MCF 10A (cell line): ENCODE measurements around the gene PHC3. TPM values are rescaled to one million over a fixed set of nuclear protein-coding genes. Genes with fewer than 3 reads are reported as not detected.

Experiments used
- BruUV-seq: library from RNA; stranded (reverse); fragments of 400-500 nt; replicated peaks from 2 replicates; lab custom pipeline; 2021; lab: Mats Ljungman, UMichigan
- CTCF ChIA-PET: fragments of 300-600 bp; sonication (Branson Sonifier 250); formaldehyde crosslinking; extraction: SDS; loops from one replicate; lab custom pipeline; 2021; ENCODE audit warnings: antibody characterized with exemption, inconsistent platforms; lab: Yijun Ruan, JAX
- POLR2A ChIA-PET: fragments of 300-600, 350-650 bp; sonication (Branson Sonifier 250); formaldehyde crosslinking; extraction: SDS; loops from one replicate; lab custom pipeline; 2020; ENCODE audit warnings: antibody characterized with exemption, inconsistent platforms; lab: Yijun Ruan, JAX
- DNase-seq: peaks from one replicate; pipeline ENCODE4 v3.0.0-alpha.2; 2018; ENCODE audit not compliant: unreplicated experiment
- H3K27ac Mint-ChIP-seq: one replicate; pipeline ENCODE4 v1.8.0; 2022; ENCODE audit warnings: mild to moderate bottlenecking, low read depth, mixed read lengths; ENCODE audit not compliant: unreplicated experiment
- H3K27me3 Mint-ChIP-seq: one replicate; pipeline ENCODE4 v1.8.0; 2022; ENCODE audit warnings: mixed read lengths; ENCODE audit not compliant: insufficient read depth, unreplicated experiment
- H3K36me3 Mint-ChIP-seq: one replicate; pipeline ENCODE4 v1.8.0; 2022; ENCODE audit warnings: mild to moderate bottlenecking, moderate library complexity, mixed read lengths; ENCODE audit not compliant: insufficient read depth, unreplicated experiment
- H3K4me1 Mint-ChIP-seq: one replicate; pipeline ENCODE4 v1.8.0; 2022; ENCODE audit warnings: mixed read lengths; ENCODE audit not compliant: insufficient read depth, unreplicated experiment
- H3K4me3 Mint-ChIP-seq: one replicate; pipeline ENCODE4 v1.8.0; 2022; ENCODE audit warnings: mild to moderate bottlenecking, moderate library complexity, mixed read lengths; ENCODE audit not compliant: unreplicated experiment
- H3K9me3 Mint-ChIP-seq: one replicate; pipeline ENCODE4 v1.8.0; 2022; ENCODE audit warnings: mixed read lengths; ENCODE audit not compliant: unreplicated experiment
- intact Hi-C: fragments of 100-400 bp; cut with micrococcal nuclease; formaldehyde crosslinking; loops from 2 replicates; pipeline ENCODE4 v1.14.1; 2022
- total RNA-seq: library from RNA; stranded (reverse); gene quantifications from 2 replicates; pipeline ENCODE4 v1.2.3, GENCODE V29; 2022
- TF ChIP-seq, protein P1 (sequence below): fragments of 200-600 bp; IDR thresholded peaks from one replicate; pipeline ENCODE4 v1.8.0; 2022; ENCODE audit warnings: antibody characterized with exemption, mild to moderate bottlenecking; ENCODE audit not compliant: unreplicated experiment

Gene PHC3
- total RNA-seq, 1 experiment from 2014 or later, result 54.3 TPM

DNA sequence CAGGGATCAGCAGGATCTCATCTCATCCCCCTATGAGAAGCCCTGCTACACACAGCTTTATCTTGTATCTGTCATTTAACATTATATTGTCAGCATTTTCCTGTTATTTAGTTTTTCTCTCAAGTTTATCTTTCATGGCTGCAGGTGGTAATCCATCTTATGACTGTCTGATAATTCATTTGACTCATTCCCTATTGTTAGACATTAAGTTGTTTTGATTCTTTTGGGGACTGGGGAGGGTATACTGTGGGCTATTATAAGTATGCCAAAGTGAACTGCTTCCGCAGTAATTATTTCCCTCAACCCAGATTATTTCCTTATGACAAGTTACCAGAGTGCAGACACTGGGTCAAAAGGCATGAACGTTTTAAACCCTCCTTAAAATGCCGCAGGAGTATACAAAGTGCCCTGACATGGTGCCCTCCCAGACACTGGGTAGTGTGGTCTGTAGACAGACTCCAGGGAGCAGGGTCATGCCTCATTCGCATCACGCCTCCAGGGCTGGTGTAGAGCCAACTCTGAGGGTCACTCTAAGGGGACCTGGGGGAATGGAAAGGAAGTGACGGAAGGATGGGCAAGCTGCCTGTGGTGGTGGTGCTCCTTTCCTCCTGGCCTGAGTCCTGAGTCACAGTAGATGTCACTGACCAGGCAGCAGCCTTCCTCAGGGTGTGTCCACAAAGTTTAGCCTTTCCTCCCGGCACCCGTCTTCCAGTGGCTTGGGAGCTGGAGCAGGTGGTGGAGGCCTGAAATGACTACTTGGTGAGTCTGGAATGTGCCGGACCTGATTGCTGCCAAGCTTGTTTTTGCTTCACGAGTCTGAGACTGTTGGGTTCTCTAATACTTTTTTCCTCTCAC, 132.2 kb downstream of the PHC3 start:
- BruUV-seq, result no TSS peak
- Mint-ChIP-seq H3K4me3 (no peak overlapping the region), H3K9me3 (no peaks in the 10 kb centered on the region), H3K27me3 (no peaks in the 10 kb centered on the region), H3K4me1 (no peaks in the 10 kb centered on the region), H3K27ac (no peak overlapping the region), H3K36me3 (no peaks in the 10 kb centered on the region)
- intact Hi-C loops, result no loop called here
- ChIA-PET POLR2A (interaction anchor here (0.7 kb wide), 1 partner anchor 50 kb away, joined by 3 read pairs; no protein-coding TSS in a partner anchor), CTCF (interaction anchor here (0.9 kb wide), 1 partner anchor 10 kb away, joined by 4 read pairs; no protein-coding TSS in a partner anchor)
- TF ChIP-seq, protein P1, sequence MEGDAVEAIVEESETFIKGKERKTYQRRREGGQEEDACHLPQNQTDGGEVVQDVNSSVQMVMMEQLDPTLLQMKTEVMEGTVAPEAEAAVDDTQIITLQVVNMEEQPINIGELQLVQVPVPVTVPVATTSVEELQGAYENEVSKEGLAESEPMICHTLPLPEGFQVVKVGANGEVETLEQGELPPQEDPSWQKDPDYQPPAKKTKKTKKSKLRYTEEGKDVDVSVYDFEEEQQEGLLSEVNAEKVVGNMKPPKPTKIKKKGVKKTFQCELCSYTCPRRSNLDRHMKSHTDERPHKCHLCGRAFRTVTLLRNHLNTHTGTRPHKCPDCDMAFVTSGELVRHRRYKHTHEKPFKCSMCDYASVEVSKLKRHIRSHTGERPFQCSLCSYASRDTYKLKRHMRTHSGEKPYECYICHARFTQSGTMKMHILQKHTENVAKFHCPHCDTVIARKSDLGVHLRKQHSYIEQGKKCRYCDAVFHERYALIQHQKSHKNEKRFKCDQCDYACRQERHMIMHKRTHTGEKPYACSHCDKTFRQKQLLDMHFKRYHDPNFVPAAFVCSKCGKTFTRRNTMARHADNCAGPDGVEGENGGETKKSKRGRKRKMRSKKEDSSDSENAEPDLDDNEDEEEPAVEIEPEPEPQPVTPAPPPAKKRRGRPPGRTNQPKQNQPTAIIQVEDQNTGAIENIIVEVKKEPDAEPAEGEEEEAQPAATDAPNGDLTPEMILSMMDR, result no peak
- DNase-seq, result no peak

DNA sequence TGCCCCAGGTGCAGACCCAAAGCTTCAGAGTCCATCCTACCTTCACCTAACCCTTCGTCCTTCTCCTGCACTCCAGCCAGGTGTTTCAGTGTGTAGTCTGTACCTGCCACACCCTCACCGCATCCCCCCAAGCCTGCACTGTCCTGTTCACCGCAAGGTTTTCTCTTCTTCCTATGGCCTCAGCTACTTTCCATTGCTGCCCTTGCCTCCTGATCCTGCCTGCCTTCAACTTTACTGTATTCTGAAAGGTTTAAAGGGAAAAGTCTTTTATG, 134.5 kb downstream of the PHC3 start:
- ChIA-PET POLR2A (no interaction called here), CTCF (interaction anchor here (0.6 to 1.7 kb wide), 2 partner anchors 10 to 261 kb away, joined by 3 to 5 read pairs; partner anchors contain the start of gene GPR160)
- no peak for DNase-seq
- intact Hi-C loops, result no loop called here
- Mint-ChIP-seq H3K36me3 (peaks cover 6% of the 10 kb centered on the region), H3K4me3 (no peak overlapping the region), H3K27ac (no peak overlapping the region), H3K4me1 (no peaks in the 10 kb centered on the region), H3K9me3 (no peaks in the 10 kb centered on the region), H3K27me3 (no peaks in the 10 kb centered on the region)
- BruUV-seq, result no TSS peak
- TF ChIP-seq, protein P1, result no peak

DNA sequence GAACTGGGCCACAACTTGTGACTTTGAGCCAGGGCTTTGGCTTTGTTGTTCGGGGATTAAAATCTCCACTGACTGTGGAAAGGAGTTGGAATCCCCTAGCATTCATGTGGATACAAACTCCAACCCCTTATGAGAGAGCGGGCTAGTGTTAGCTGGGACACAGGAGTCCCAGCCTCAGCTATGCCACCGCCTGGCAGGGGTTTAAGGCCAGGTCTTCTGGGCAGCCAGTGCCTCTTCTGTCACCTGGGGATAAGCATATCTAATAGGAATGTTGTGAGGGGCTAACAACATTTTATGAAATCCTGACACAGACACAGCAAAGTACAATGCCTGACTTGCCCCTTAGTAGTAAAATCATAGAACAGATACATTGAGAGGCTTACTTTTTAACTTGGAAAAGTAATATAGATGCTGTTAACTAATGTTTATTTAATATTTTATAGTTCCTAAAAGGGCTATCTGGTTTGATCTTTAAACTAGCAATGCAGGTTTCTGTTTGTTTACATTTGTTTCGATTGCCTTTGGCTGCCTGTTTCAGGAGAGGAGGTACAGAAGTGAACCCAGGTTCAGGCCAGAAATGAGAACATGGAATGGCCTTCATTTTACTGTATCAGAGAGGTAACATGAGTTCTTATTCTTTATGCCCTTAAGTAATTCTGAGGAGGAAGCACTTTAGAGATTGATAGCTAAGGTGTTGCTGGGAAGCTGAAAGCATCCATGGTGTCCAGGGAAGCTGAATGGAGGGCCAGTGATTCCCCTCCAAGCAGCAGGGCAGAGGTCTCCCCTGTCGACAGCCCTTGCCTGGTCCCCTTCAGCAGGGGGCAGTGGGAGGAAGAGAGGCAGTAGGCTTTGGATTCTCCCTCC, 135.0 kb downstream of the PHC3 start:
- Mint-ChIP-seq H3K27ac (no peak overlapping the region), H3K27me3 (no peaks in the 10 kb centered on the region), H3K36me3 (peaks cover 6% of the 10 kb centered on the region), H3K4me3 (no peak overlapping the region), H3K4me1 (no peaks in the 10 kb centered on the region), H3K9me3 (no peaks in the 10 kb centered on the region)
- POLR2A ChIA-PET, result no interaction called here
- BruUV-seq, result no TSS peak
- intact Hi-C loops, result no loop called here
- TF ChIP-seq, protein P1, result no peak
- no peak for DNase-seq
- CTCF ChIA-PET, result interaction anchor here (0.5 to 1.7 kb wide), 4 partner anchors 8 to 792 kb away, joined by 3 to 5 read pairs (median 3); partner anchors contain the start of gene GPR160

DNA sequence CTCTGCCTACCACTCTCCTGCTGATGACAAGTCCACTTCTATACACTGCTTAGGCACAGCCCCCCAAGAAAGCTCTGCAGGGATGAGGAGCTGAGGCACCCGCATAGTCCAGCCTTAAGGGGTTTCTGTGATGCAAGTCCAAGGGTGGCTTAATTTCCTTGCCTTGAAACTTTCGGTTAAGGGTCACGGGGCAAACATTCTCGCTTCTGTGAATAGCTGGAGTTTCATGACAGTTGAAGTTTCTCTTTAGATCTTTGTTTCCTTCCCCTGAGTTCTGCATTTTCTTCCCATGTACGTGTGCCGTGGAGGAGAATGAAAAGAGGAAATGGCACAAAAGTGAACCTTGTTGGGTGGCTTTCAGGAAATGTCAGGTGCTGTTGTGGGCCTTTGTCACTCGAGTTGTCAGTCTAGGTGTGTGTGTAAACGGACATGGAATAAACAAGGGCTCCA, 136.7 kb downstream of the PHC3 start:
- TF ChIP-seq, protein P1, result no peak
- Mint-ChIP-seq H3K9me3 (no peaks in the 10 kb centered on the region), H3K27me3 (no peaks in the 10 kb centered on the region), H3K4me1 (no peaks in the 10 kb centered on the region), H3K4me3 (no peak overlapping the region), H3K27ac (no peak overlapping the region), H3K36me3 (peaks cover 6% of the 10 kb centered on the region)
- BruUV-seq, result no TSS peak
- intact Hi-C loops, result no loop called here
- ChIA-PET POLR2A (no interaction called here), CTCF (no interaction called here)
- no peak for DNase-seq
